ENCODE results near the gene ELMOD1. TPM values are rescaled to one million over a fixed set of nuclear protein-coding genes. Genes with fewer than 3 reads are reported as not detected.

ELMOD1 gene
- total and polyA plus RNA-seq, 2 donors (not counting 3 experiments of a cell fraction or from before 2014, with no cell fraction given), result 1.6 to 2.4 TPM

DNA sequence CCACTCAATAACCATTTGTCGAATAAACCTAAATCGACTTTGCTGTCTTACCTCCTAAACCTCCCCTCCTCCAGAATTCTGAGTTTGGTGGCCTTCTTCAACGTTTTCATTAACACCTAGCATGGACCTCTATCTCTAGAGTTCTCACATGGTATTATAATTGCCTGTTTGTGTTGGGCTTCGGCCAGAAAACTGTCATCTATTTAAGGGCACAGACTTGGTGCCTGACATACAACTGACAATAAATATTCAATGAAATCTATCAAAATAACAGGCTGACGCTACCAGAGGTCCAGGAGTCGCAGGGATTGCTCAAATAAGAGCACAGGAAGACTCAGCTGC lies 26.1 kb upstream of the ELMOD1 start:
- FAIRE-seq (no peak), DNase-seq (ENCODE audit: low read depth, low spot score) (no peak)
- TF ChIP-seq, protein P1, sequence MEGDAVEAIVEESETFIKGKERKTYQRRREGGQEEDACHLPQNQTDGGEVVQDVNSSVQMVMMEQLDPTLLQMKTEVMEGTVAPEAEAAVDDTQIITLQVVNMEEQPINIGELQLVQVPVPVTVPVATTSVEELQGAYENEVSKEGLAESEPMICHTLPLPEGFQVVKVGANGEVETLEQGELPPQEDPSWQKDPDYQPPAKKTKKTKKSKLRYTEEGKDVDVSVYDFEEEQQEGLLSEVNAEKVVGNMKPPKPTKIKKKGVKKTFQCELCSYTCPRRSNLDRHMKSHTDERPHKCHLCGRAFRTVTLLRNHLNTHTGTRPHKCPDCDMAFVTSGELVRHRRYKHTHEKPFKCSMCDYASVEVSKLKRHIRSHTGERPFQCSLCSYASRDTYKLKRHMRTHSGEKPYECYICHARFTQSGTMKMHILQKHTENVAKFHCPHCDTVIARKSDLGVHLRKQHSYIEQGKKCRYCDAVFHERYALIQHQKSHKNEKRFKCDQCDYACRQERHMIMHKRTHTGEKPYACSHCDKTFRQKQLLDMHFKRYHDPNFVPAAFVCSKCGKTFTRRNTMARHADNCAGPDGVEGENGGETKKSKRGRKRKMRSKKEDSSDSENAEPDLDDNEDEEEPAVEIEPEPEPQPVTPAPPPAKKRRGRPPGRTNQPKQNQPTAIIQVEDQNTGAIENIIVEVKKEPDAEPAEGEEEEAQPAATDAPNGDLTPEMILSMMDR (IDR thresholded peaks at IDR 0.05; ENCODE audit: extremely low read depth in 1 of 2, insufficient read depth in 1 of 2, low read depth in 1 of 2, low read length in 2 of 2), result no peak
- TF ChIP-seq GATA2 (IDR thresholded peaks at IDR 0.05; ENCODE audit: insufficient read depth, insufficient read length, low read depth, low read length), result no peak
- no peak for TF ChIP-seq FOS (IDR thresholded peaks at IDR 0.05; ENCODE audit: borderline replicate concordance, insufficient read depth, low read length)
- TF ChIP-seq JUN (IDR thresholded peaks at IDR 0.05; ENCODE audit: borderline replicate concordance, insufficient read depth, insufficient read length, low read depth), result no peak
- no peak for TF ChIP-seq POLR2AphosphoS5 (IDR thresholded peaks at IDR 0.05; ENCODE audit: insufficient read depth, low read depth, low read length)
- TF ChIP-seq, protein P2, sequence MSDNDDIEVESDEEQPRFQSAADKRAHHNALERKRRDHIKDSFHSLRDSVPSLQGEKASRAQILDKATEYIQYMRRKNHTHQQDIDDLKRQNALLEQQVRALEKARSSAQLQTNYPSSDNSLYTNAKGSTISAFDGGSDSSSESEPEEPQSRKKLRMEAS (IDR thresholded peaks at IDR 0.05; ENCODE audit: insufficient read depth, insufficient read length), result no peak
- no peak for TF ChIP-seq EZH2 (IDR thresholded peaks at IDR 0.05; ENCODE audit: borderline replicate concordance, low read depth, low read length, severe bottlenecking)
- TF ChIP-seq MYC (IDR thresholded peaks at IDR 0.05; ENCODE audit: low read depth, low read length), result no peak
- no peak for TF ChIP-seq POLR2A (IDR thresholded peaks at IDR 0.05; ENCODE audit: low read depth, low read length)
- H3K9me1 ChIP-seq (replicated peaks; ENCODE audit: control insufficient read depth, extremely low read depth, insufficient read depth, low read length), result no peaks in the 10 kb centered on the region
- dilution Hi-C loops (cut with MboI; ENCODE audit: extremely low pct_ligation_motif_present, low sequenced_read_pairs), result no loop called here
- H3K27me3 ChIP-seq (ENCODE audit: control insufficient read depth in 2 of 2, insufficient read depth in 2 of 2, low read length in 2 of 2), result no peaks in the 10 kb centered on the region
- no peaks in the 10 kb centered on the region for H3K36me3 ChIP-seq (ENCODE audit: control insufficient read depth in 2 of 2, extremely low read depth in 1 of 2, insufficient read depth in 2 of 2, low read length in 2 of 2)
- peaks cover 16% of the 10 kb centered on the region for H3K79me2 ChIP-seq (ENCODE audit: control insufficient read depth, insufficient read depth, low read length)
- H3K9me3 ChIP-seq (replicated peaks; ENCODE audit: control insufficient read depth, insufficient read depth, low read length), result no peaks in the 10 kb centered on the region
- peak overlapping the region; percentile 48 for H3K27ac ChIP-seq (ENCODE audit: insufficient read depth, low read depth, low read length)
- peak overlapping the region; percentile 28 to 80 (median 79) for H3K4me3 ChIP-seq (replicated peaks in 1 of 3; ENCODE audit: insufficient read depth in 1 of 3, low read depth in 1 of 3, low read length in 3 of 3)
- peaks cover 36% of the 10 kb centered on the region for H3K4me1 ChIP-seq (ENCODE audit: control insufficient read depth, extremely low read depth, insufficient read depth, low read length)
- POLR2A ChIA-PET, result no interaction called here
- H2AFZ ChIP-seq (ENCODE audit: low read depth, low read length), result peak overlapping the region; percentile 83
- peak overlapping the region; percentile 69 for H3K9ac ChIP-seq (replicated peaks; ENCODE audit: extremely low read depth, insufficient read depth, low read length)
- peak overlapping the region; percentile 69 for H3K4me2 ChIP-seq (ENCODE audit: insufficient read depth, low read length)
- CTCF ChIA-PET, result interaction anchor here (1.7 to 4.6 kb wide), 5 partner anchors 16 to 206 kb away, joined by 3 to 78 read pairs (median 9); no protein-coding TSS in a partner anchor
- intact Hi-C loops (cut with micrococcal nuclease), result loop anchor here (2.0 to 10.0 kb wide), 4 partner anchors 26 to 440 kb away; partner anchors contain the start of genes CUL5, ELMOD1 and SLC35F2
- H4K20me1 ChIP-seq (replicated peaks; ENCODE audit: control insufficient read depth, extremely low read depth, insufficient read depth, low read length), result no peaks in the 10 kb centered on the region
- TSS peak; percentile 21 for BruUV-seq (replicated peaks)

All from endothelial cell of umbilical vein (primary cell).